ENCODE measurements around the gene MIA. TPM values are rescaled to one million over a fixed set of nuclear protein-coding genes. Genes with fewer than 3 reads are reported as not detected.

Gene MIA
- total RNA-seq, 1 experiment from 2014 or later, result 2.2 TPM

- TSS peak; percentile 30 for BruUV-seq (replicated peaks)
- ATAC-seq (no peak), DNase-seq (ENCODE audit: low read depth, low spot score) (no peak)
- ChIA-PET CTCF (no interaction called here), POLR2A (no interaction called here)
- Histone ChIP-seq H3K27ac (ENCODE audit: low read length) (peak overlapping the region; percentile 9), H3K27me3 (ENCODE audit: control insufficient read depth, insufficient read depth, low read length) (no peaks in the 10 kb centered on the region), H3K4me3 (ENCODE audit: low read depth in 2 of 2, low read length in 2 of 2) (peak overlapping the region in 1 of 2 experiments; percentile 18; a peak in 2 of 4 replicates), H3K36me3 (ENCODE audit: control insufficient read depth, insufficient read depth, low read length) (peaks cover 2% of the 10 kb centered on the region; the same call in 1 of the 2 replicates), H3K4me1 (ENCODE audit: control insufficient read depth, insufficient read depth, low read length) (peaks cover 51% of the 10 kb centered on the region), H3K9me3 (ENCODE audit: control insufficient read depth, insufficient read depth, low read depth, low read length) (no peaks in the 10 kb centered on the region)
- TF ChIP-seq POLR2AphosphoS5 (IDR thresholded peaks at IDR 0.05; ENCODE audit: low read depth, low read length) (no peak; the same call in 1 of the 2 replicates), SIN3A (IDR thresholded peaks at IDR 0.05; ENCODE audit: borderline replicate concordance, insufficient read depth, low read depth, low read length) (no peak), CTCF (IDR thresholded peaks at IDR 0.05) (no peak)
- TF ChIP-seq, protein P1, sequence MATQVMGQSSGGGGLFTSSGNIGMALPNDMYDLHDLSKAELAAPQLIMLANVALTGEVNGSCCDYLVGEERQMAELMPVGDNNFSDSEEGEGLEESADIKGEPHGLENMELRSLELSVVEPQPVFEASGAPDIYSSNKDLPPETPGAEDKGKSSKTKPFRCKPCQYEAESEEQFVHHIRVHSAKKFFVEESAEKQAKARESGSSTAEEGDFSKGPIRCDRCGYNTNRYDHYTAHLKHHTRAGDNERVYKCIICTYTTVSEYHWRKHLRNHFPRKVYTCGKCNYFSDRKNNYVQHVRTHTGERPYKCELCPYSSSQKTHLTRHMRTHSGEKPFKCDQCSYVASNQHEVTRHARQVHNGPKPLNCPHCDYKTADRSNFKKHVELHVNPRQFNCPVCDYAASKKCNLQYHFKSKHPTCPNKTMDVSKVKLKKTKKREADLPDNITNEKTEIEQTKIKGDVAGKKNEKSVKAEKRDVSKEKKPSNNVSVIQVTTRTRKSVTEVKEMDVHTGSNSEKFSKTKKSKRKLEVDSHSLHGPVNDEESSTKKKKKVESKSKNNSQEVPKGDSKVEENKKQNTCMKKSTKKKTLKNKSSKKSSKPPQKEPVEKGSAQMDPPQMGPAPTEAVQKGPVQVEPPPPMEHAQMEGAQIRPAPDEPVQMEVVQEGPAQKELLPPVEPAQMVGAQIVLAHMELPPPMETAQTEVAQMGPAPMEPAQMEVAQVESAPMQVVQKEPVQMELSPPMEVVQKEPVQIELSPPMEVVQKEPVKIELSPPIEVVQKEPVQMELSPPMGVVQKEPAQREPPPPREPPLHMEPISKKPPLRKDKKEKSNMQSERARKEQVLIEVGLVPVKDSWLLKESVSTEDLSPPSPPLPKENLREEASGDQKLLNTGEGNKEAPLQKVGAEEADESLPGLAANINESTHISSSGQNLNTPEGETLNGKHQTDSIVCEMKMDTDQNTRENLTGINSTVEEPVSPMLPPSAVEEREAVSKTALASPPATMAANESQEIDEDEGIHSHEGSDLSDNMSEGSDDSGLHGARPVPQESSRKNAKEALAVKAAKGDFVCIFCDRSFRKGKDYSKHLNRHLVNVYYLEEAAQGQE (IDR thresholded peaks at IDR 0.05; ENCODE audit: insufficient read depth in 1 of 2, low read depth in 2 of 2, low read length in 1 of 2), result no peak
- intact Hi-C loops (cut with micrococcal nuclease; ENCODE audit: unreplicated experiment), result loop anchor here (10.0 kb wide), 1 partner anchor 139 kb away; no protein-coding TSS in a partner anchor
- in situ Hi-C loops (cut with HindIII; ENCODE audit: low pct_unique_long_range_greater_than_20kb, low sequenced_read_pairs), result no loop called here
Measured at GRCh38 chr19:40803857-40804782, 28.8 kb downstream of the MIA start.

DNA sequence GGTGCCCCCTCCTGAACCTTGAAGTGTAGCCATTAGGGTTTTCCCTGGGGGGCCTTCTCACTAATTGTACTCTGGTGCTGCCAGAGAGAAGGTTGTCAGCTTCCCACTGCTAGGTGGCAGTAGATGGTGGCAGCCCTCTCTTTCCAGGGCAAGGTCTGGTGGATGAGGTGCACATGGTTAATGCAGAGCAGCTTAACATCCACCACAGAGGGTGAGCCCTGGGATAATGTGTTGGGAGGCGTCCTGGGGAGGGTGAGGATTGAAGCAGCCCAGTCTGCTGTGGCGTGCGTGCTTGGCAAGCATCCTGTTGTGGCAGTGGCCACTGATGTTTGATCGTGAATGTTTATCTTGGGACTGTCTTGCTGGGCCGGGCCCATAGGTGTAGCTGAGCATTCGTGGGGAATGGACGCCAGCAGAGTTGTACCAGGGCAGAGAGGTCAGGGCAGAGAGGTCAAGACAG, 29.5 kb downstream of the MIA start:
- ChIA-PET CTCF (no interaction called here), POLR2A (no interaction called here)
- no peak overlapping the region for H3K4me3 ChIP-seq (ENCODE audit: low read depth in 2 of 2, low read length in 2 of 2)
- no TSS peak for BruUV-seq (replicated peaks)
- H3K4me1 ChIP-seq (ENCODE audit: control insufficient read depth, insufficient read depth, low read length), result peaks cover 56% of the 10 kb centered on the region
- DNase-seq (ENCODE audit: low read depth, low spot score) (no peak), ATAC-seq (no peak)
- in situ Hi-C loops (cut with HindIII; ENCODE audit: low pct_unique_long_range_greater_than_20kb, low sequenced_read_pairs), result no loop called here
- intact Hi-C loops (cut with micrococcal nuclease; ENCODE audit: unreplicated experiment), result loop anchor here (10.0 kb wide), 1 partner anchor 140 kb away; no protein-coding TSS in a partner anchor
- H3K27ac ChIP-seq (ENCODE audit: low read length), result peak overlapping the region; percentile 9
- no peak for TF ChIP-seq SIN3A (IDR thresholded peaks at IDR 0.05; ENCODE audit: borderline replicate concordance, insufficient read depth, low read depth, low read length)
- TF ChIP-seq POLR2AphosphoS5 (IDR thresholded peaks at IDR 0.05; ENCODE audit: low read depth, low read length), result no peak
- TF ChIP-seq TCF7L2 (IDR thresholded peaks at IDR 0.05; ENCODE audit: low read depth, low read length), result no peak
- peak; percentile 41 for TF ChIP-seq CTCF (IDR thresholded peaks at IDR 0.05)
- H3K9me3 ChIP-seq (ENCODE audit: control insufficient read depth, insufficient read depth, low read depth, low read length), result no peaks in the 10 kb centered on the region
- no peaks in the 10 kb centered on the region for H3K27me3 ChIP-seq (ENCODE audit: control insufficient read depth, insufficient read depth, low read length)
- no peaks in the 10 kb centered on the region for H3K36me3 ChIP-seq (ENCODE audit: control insufficient read depth, insufficient read depth, low read length)
